T-cell (primary cell): ENCODE measurements around the gene PSORS1C1. TPM values are rescaled to one million over a fixed set of nuclear protein-coding genes. Genes with fewer than 3 reads are reported as not detected.
"Not testable (repeated sequence)": the region's sequence is repeated elsewhere in the genome, so short reads cannot be mapped to it uniquely, and the experiment has no call there.

Experiments used
- ATAC-seq, 4 experiments: fragments of 200-7000 bp in 3 of 4; fragments of 150-1000 bp in 1 of 4; cut with Tn5 transposase; replicated peaks in 1 of 4; 1 replicate in 3 of 4; 2 replicates in 1 of 4; pipeline ENCODE4 v1.10.0; 2021; ENCODE audit warnings: moderate library complexity in 3 of 4, mild to moderate bottlenecking in 2 of 4, moderate number of reproducible peaks in 1 of 4
- CTCF ChIA-PET, 2 donors: fragments of 300-600 bp; sonication (Branson Sonifier 250); formaldehyde crosslinking; loops; one replicate each; lab custom pipeline; 2022; ENCODE audit warnings: antibody characterized with exemption in 2 of 2; lab: Charles Lee
- POLR2A ChIA-PET, 2 donors: fragments of 300-600 bp; sonication (Branson Sonifier 250); formaldehyde crosslinking; loops; one replicate each; lab custom pipeline; 2022; ENCODE audit warnings: antibody characterized with exemption in 2 of 2; lab: Charles Lee
- DNase-seq, 35 experiments: peaks; one replicate each; pipeline versions ENCODE4 v3.0.0 to v3.0.0-alpha.2; 2013 to 2023
- H3K27ac ChIP-seq: one replicate; pipeline ENCODE4 v1.5.1; 2013; ENCODE audit warnings: low read length
- H3K27me3 ChIP-seq, 2 experiments: replicated peaks in 1 of 2; 1 replicate in 1 of 2; 2 replicates in 1 of 2; pipeline versions ENCODE4 v1.6.1 to v1.7.0; 2013; ENCODE audit warnings: low read length in 1 of 2, mixed read lengths in 1 of 2; ENCODE audit not compliant: control insufficient read depth in 2 of 2, insufficient read depth in 2 of 2; ENCODE audit errors: extremely low read depth in 1 of 2
- H3K36me3 ChIP-seq, 2 donors: 1 replicate in 1 of 2; 2 replicates in 1 of 2; pipeline versions ENCODE4 v1.6.1 to v1.7.0; 2013; ENCODE audit warnings: low read length in 1 of 2; ENCODE audit not compliant: control insufficient read depth in 2 of 2, insufficient read depth in 1 of 2; ENCODE audit errors: extremely low read depth in 1 of 2
- H3K4me1 ChIP-seq, 2 experiments: 1 replicate in 1 of 2; 2 replicates in 1 of 2; pipeline versions ENCODE4 v1.6.1 to v1.7.0; 2013; ENCODE audit warnings: low read length in 2 of 2, mixed read lengths in 1 of 2; ENCODE audit not compliant: insufficient read depth in 2 of 2, control insufficient read depth in 1 of 2; ENCODE audit errors: extremely low read depth in 1 of 2
- H3K4me3 ChIP-seq, 2 donors: 1 replicate in 1 of 2; 2 replicates in 1 of 2; pipeline versions ENCODE4 v1.5.1 to v1.7.0; 2013; ENCODE audit warnings: mild to moderate bottlenecking in 2 of 2, low read length in 1 of 2, moderate library complexity in 1 of 2; ENCODE audit not compliant: control insufficient read depth in 1 of 2; ENCODE audit errors: extremely low read depth in 1 of 2
- H3K9me3 ChIP-seq: 2 replicates; pipeline ENCODE4 v1.7.0; 2013
- H3K27ac Mint-ChIP-seq, 2 donors: one replicate each; pipeline ENCODE4 v1.8.0; 2020 to 2021; ENCODE audit warnings: mild to moderate bottlenecking in 2 of 2, mixed read lengths in 2 of 2
- H3K27me3 Mint-ChIP-seq, 2 donors: one replicate each; pipeline ENCODE4 v1.8.0; 2021 to 2022; ENCODE audit warnings: mixed read lengths in 2 of 2
- H3K36me3 Mint-ChIP-seq: one replicate; pipeline ENCODE4 v1.8.0; 2021; ENCODE audit warnings: mixed read lengths
- H3K4me1 Mint-ChIP-seq, 3 donors: one replicate each; pipeline ENCODE4 v1.8.0; 2020 to 2022; ENCODE audit warnings: mixed read lengths in 3 of 3, mild to moderate bottlenecking in 1 of 3
- H3K4me3 Mint-ChIP-seq, 3 donors: one replicate each; pipeline ENCODE4 v1.8.0; 2020 to 2022; ENCODE audit warnings: mild to moderate bottlenecking in 3 of 3, mixed read lengths in 3 of 3, moderate library complexity in 3 of 3
- H3K9me3 Mint-ChIP-seq, 3 donors: one replicate each; pipeline ENCODE4 v1.8.0; 2020 to 2022; ENCODE audit warnings: mixed read lengths in 3 of 3
- WGBS: methylation state at CpG from one replicate; pipeline ENCODE4 v1.1.5; 2013; ENCODE audit warnings: missing lambda C conversion rate; ENCODE audit not compliant: insufficient coverage; 5-methylcytosine and 5-hydroxymethylcytosine counted together
- total RNA-seq, 35 experiments: library from RNA in 6 of 35; stranded (reverse) in 6 of 35; fragments of 120-200 nt in 1 of 35; gene quantifications; one replicate each; pipeline versions ENCODE4 v1.2.1 to v1.2.4 and lab custom pipeline; 2013 to 2026

The PSORS1C1 gene
- total RNA-seq, 5 donors from 2014 or later (not counting 1 experiment from before 2014, with no cell fraction given): not detected

GRCh38 chr6:31162463-31163165 lies 48.0 kb downstream of the PSORS1C1 start:
- CTCF ChIA-PET: no interaction called here
- Mint-ChIP-seq H3K27me3 (no peaks in the 10 kb centered on the region), H3K27ac (no peak overlapping the region), H3K4me1 (peaks cover 17 to 29% (median 21%) of the 10 kb centered on the region in 3 donors), H3K4me3 (no peak overlapping the region), H3K36me3 (no peaks in the 10 kb centered on the region), H3K9me3 (no peaks in the 10 kb centered on the region)
- Histone ChIP-seq H3K4me1 (peaks cover 5 to 18% of the 10 kb centered on the region in 2 experiments), H3K27ac (no peak overlapping the region), H3K27me3 (no peaks in the 10 kb centered on the region), H3K9me3 (no peaks in the 10 kb centered on the region), H3K36me3 (peaks cover 0 to 5% of the 10 kb centered on the region in 2 donors), H3K4me3 (no peak overlapping the region)
- WGBS: 95% methylated on average over 10 of the region's 13 CpGs
- no peak for DNase-seq
- no peak for ATAC-seq
- POLR2A ChIA-PET: interaction anchor here in 1 of 2 donors (0.6 to 0.8 kb wide), 2 partner anchors 13 to 18 kb away, joined by 3 read pairs; no protein-coding TSS in a partner anchor

DNA sequence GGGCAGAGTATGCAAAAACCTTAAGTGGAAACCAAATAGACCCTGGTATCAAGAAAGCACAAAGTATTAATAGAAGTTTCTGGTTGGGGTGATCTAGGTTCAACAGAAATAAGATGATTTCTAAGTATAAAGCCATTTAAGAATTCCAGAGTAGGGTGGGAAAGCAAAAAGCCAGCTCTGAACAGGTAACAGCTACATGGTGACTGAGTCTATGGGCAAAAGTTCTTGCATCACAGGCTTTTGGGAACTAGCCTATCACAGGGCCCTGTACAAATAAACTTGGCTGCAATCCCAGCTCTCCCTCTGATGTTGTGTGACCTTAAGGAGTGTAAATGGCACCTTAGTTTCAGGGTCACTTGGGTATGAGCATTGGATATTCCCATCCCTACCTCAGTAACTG lies 49.3 kb downstream of the PSORS1C1 start:
- ATAC-seq (no peak), DNase-seq (no peak)
- H3K27me3 ChIP-seq: no peaks in the 10 kb centered on the region
- ChIA-PET POLR2A (no interaction called here), CTCF (no interaction called here)
- H3K36me3 ChIP-seq: peaks cover 0 to 5% of the 10 kb centered on the region in 2 donors
- Mint-ChIP-seq H3K36me3 (no peaks in the 10 kb centered on the region), H3K4me1 (peaks cover 3 to 18% (median 12%) of the 10 kb centered on the region in 3 donors), H3K9me3 (no peaks in the 10 kb centered on the region), H3K27ac (no peak overlapping the region), H3K27me3 (no peaks in the 10 kb centered on the region), H3K4me3 (no peak overlapping the region)
- no peak overlapping the region for H3K4me3 ChIP-seq
- H3K27ac ChIP-seq: no peak overlapping the region
- no peaks in the 10 kb centered on the region for H3K9me3 ChIP-seq
- peaks cover 3 to 10% of the 10 kb centered on the region in 2 experiments for H3K4me1 ChIP-seq

GRCh38 chr6:31164475-31165063 lies 50.0 kb downstream of the PSORS1C1 start:
- H3K4me3 Mint-ChIP-seq, POLR2A ChIA-PET, H3K4me3 ChIP-seq, H3K36me3 Mint-ChIP-seq, H3K9me3 ChIP-seq, DNase-seq, H3K27me3 Mint-ChIP-seq, H3K4me1 ChIP-seq, H3K36me3 ChIP-seq, H3K27ac Mint-ChIP-seq, H3K27me3 ChIP-seq, H3K27ac ChIP-seq, ATAC-seq, H3K9me3 Mint-ChIP-seq: not testable (repeated sequence)
- WGBS: no CpG with 5 or more reads among the region's 9 CpGs
- peaks cover 0 to 12% (median 5%) of the 10 kb centered on the region in 3 donors for H3K4me1 Mint-ChIP-seq
- CTCF ChIA-PET: interaction anchor here in 1 of 2 donors (0.8 kb wide), 1 partner anchor 34 kb away, joined by 4 read pairs; no protein-coding TSS in a partner anchor

- CTCF ChIA-PET: interaction anchor here in 1 of 2 donors (0.8 kb wide), 1 partner anchor 34 kb away, joined by 4 read pairs; no protein-coding TSS in a partner anchor
- H3K9me3 ChIP-seq, H3K4me3 Mint-ChIP-seq, H3K36me3 ChIP-seq, H3K4me1 ChIP-seq, H3K27me3 ChIP-seq, H3K4me1 Mint-ChIP-seq, H3K27me3 Mint-ChIP-seq, POLR2A ChIA-PET, H3K27ac ChIP-seq, H3K36me3 Mint-ChIP-seq, DNase-seq, H3K27ac Mint-ChIP-seq, H3K9me3 Mint-ChIP-seq, ATAC-seq, H3K4me3 ChIP-seq: not testable (repeated sequence)
- 70% methylated on average over 6 of the region's 17 CpGs for WGBS
These were observed 50.6 kb downstream of the PSORS1C1 start for GRCh38 chr6:31165064-31165832.

GRCh38 chr6:31165986-31166385 lies 51.4 kb downstream of the PSORS1C1 start:
- Histone ChIP-seq H3K4me1 (no peaks in the 10 kb centered on the region), H3K27ac (no peak overlapping the region), H3K9me3 (no peaks in the 10 kb centered on the region), H3K4me3 (no peak overlapping the region), H3K27me3 (no peaks in the 10 kb centered on the region), H3K36me3 (peaks cover 0 to 5% of the 10 kb centered on the region in 2 donors)
- DNase-seq (no peak), ATAC-seq (no peak)
- Mint-ChIP-seq H3K27me3 (no peaks in the 10 kb centered on the region), H3K27ac (no peak overlapping the region), H3K4me3 (no peak overlapping the region), H3K9me3 (no peaks in the 10 kb centered on the region), H3K4me1 (peaks cover 0 to 7% (median 0%) of the 10 kb centered on the region in 3 donors), H3K36me3 (no peaks in the 10 kb centered on the region)
- ChIA-PET POLR2A (no interaction called here), CTCF (no interaction called here)
- WGBS: 94% methylated on average over 2 of the region's 5 CpGs

DNA sequence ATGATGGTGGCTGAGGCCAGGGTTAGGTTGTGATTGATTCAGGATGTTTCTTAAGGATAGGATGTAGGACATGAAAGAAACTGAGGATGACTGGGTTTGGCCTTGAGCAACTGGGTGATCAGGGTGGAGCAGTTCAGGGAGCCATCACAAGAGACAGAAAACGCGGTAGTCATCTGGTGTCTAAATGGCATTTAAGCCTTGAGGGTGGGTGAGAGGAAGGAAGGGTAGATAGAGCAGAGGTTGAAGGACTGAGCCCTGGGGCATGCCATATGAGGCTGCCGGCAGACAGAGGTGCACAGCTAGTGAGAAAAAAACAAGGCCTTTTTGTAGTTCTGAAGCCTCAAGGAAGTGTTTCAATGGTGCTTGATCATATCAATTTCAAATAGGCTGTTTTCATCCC lies 54.0 kb downstream of the PSORS1C1 start:
- no peak overlapping the region for H3K27ac Mint-ChIP-seq
- no peaks in the 10 kb centered on the region for H3K9me3 Mint-ChIP-seq
- no peak overlapping the region for H3K4me3 ChIP-seq
- POLR2A ChIA-PET: interaction anchor here in 1 of 2 donors (0.6 kb wide), 1 partner anchor 8 kb away, joined by 9 read pairs; no protein-coding TSS in a partner anchor
- no peaks in the 10 kb centered on the region for H3K36me3 Mint-ChIP-seq
- no peak overlapping the region for H3K4me3 Mint-ChIP-seq
- ATAC-seq (no peak), DNase-seq (no peak)
- no peaks in the 10 kb centered on the region for H3K9me3 ChIP-seq
- H3K27ac ChIP-seq: no peak overlapping the region
- no peaks in the 10 kb centered on the region for H3K27me3 ChIP-seq
- H3K4me1 Mint-ChIP-seq: peaks cover 0 to 5% (median 0%) of the 10 kb centered on the region in 3 donors
- H3K27me3 Mint-ChIP-seq: no peaks in the 10 kb centered on the region
- WGBS: 79% methylated on average over 2 of the region's 3 CpGs
- no peaks in the 10 kb centered on the region for H3K4me1 ChIP-seq
- CTCF ChIA-PET: no interaction called here
- no peaks in the 10 kb centered on the region for H3K36me3 ChIP-seq
